Lower leg skin (tissue), 4 donors: ENCODE measurements around the gene PTPN3. TPM values are rescaled to one million over a fixed set of nuclear protein-coding genes. Genes with fewer than 3 reads are reported as not detected.
"Not testable (repeated sequence)": the region's sequence is repeated elsewhere in the genome, so short reads cannot be mapped to it uniquely, and the experiment has no call there.

Experiments used
- DNase-seq, 2 donors: peaks; one replicate each; pipeline ENCODE4 v3.0.0-alpha.2; 2019; ENCODE audit warnings: low spot score in 2 of 2
- H3K4me3 ChIP-seq: fragments of 200-600 bp; sonication (generic); 2 replicates; pipeline ENCODE4 v1.5.1; 2017; ENCODE audit warnings: mild to moderate bottlenecking, low read depth; ENCODE audit not compliant: poor library complexity, severe bottlenecking
- POLR2A ChIP-seq, 2 donors: fragments of 450-650 bp; IDR thresholded peaks; one replicate each; pipeline ENCODE4 v1.6.1; 2016 to 2017; ENCODE audit warnings: antibody characterized with exemption in 2 of 2, mild to moderate bottlenecking in 1 of 2, moderate library complexity in 1 of 2
- WGBS, 2 donors: methylation state at CpG; one replicate each; pipeline ENCODE4 v1.1.5; 2018; 5-methylcytosine and 5-hydroxymethylcytosine counted together
- intact Hi-C: fragments of 100-400 bp; cut with DNase I; formaldehyde crosslinking; loops from one replicate; pipeline ENCODE4 v1.15.0; 2023; ENCODE audit warnings: low total_unique reads
- total RNA-seq, 4 donors: library from RNA; depleted of rRNA; stranded (reverse); fragments of >200 nt; gene quantifications; one replicate each; pipeline ENCODE4 v1.1.0, GENCODE V29; 2016
- TF ChIP-seq, protein P1 (sequence below), 3 donors: fragments of 450-650 bp; IDR thresholded peaks; one replicate each; pipeline ENCODE4 v1.5.1; 2016; ENCODE audit warnings: antibody characterized with exemption in 3 of 3, mild to moderate bottlenecking in 3 of 3, moderate library complexity in 2 of 3

Gene PTPN3
- total RNA-seq, 4 donors from 2014 or later = 36.4 to 44.5 (median 40.7) TPM

DNA sequence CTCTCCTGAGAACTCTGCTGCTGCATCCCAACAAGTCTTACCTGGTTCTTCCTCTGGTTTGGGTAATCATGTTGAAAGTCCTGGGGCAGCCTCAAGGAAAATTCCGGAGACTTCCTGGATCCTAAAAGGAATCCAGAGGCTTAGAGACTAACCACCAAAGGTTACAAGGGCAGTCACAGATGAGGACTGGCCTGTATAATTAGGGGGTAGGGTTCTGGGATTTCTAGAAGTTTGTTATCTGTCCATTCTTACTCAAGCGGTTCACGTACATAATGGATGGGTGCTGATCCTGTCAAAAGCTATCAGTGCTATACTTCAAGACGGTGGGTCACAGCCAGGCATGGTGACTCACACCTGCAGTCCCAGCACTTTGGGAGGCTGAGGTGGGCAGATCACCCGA lies 125.9 kb downstream of the PTPN3 start:
- intact Hi-C loops = no loop called here
- WGBS, 2 donors = 89 to 91% methylated on average over 5 of the region's 5 CpGs

DNA sequence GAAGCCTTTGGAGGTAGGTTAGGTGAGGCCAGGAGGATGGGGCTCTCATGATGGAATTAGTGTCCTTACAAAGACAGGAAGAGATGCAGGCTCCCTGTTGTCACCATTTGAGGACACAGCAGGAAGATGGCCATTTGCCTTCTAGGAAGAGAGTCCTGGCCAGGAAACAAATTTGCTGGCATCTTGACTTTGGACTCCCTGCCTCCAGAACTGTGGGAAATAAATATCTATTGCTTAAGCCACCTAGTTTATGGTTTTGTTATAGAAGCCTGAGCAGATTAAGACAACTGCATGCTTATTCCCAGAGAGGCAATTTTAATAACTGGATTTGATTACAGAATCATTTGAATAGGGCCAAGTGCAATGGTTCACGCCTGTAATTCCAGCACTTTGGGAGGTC lies 126.7 kb downstream of the PTPN3 start:
- DNase-seq = peak in 1 of 2 donors; percentile 3
- 74 to 89% methylated on average over 1 of the region's 1 CpG for WGBS, 2 donors
- TF ChIP-seq, protein P1, sequence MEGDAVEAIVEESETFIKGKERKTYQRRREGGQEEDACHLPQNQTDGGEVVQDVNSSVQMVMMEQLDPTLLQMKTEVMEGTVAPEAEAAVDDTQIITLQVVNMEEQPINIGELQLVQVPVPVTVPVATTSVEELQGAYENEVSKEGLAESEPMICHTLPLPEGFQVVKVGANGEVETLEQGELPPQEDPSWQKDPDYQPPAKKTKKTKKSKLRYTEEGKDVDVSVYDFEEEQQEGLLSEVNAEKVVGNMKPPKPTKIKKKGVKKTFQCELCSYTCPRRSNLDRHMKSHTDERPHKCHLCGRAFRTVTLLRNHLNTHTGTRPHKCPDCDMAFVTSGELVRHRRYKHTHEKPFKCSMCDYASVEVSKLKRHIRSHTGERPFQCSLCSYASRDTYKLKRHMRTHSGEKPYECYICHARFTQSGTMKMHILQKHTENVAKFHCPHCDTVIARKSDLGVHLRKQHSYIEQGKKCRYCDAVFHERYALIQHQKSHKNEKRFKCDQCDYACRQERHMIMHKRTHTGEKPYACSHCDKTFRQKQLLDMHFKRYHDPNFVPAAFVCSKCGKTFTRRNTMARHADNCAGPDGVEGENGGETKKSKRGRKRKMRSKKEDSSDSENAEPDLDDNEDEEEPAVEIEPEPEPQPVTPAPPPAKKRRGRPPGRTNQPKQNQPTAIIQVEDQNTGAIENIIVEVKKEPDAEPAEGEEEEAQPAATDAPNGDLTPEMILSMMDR (IDR thresholded peaks at IDR 0.05) = no peak
- no peak for TF ChIP-seq POLR2A (IDR thresholded peaks at IDR 0.05)

More for the DNA sequence above, 125.9 kb downstream of the PTPN3 start:
- DNase-seq = no peak
- H3K4me3 ChIP-seq = no peak overlapping the region
- TF ChIP-seq POLR2A (IDR thresholded peaks at IDR 0.05) = no peak

DNA sequence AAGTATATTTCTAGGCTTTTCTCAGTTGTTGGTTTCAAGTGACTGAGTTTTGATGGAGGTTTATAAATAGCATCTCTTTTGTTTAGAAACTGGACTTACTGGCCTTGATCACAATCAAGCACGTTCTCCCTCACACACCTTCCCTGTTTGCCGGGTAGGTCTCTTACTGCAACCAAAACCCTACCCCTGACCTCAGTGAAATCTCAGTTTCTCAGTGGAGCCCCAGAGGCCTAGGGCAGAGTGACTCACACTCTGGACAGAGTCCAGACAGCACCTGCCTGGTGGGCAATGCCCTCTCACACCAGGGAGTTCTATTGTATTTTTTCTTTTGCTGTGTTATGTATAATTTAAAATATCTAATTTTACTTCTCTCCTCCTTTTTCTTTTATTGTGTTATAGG lies 128.8 kb downstream of the PTPN3 start:
- 67 to 74% methylated on average over 2 of the region's 2 CpGs for WGBS, 2 donors
- intact Hi-C loops = no loop called here
- TF ChIP-seq, protein P1 (IDR thresholded peaks at IDR 0.05) = no peak
- no peak for TF ChIP-seq POLR2A (IDR thresholded peaks at IDR 0.05)
- H3K4me3 ChIP-seq = no peak overlapping the region
- peak in 1 of 2 donors; percentile 53 for DNase-seq

More for the DNA sequence above, 126.7 kb downstream of the PTPN3 start:
- no peak overlapping the region for H3K4me3 ChIP-seq
- intact Hi-C loops = no loop called here

DNA sequence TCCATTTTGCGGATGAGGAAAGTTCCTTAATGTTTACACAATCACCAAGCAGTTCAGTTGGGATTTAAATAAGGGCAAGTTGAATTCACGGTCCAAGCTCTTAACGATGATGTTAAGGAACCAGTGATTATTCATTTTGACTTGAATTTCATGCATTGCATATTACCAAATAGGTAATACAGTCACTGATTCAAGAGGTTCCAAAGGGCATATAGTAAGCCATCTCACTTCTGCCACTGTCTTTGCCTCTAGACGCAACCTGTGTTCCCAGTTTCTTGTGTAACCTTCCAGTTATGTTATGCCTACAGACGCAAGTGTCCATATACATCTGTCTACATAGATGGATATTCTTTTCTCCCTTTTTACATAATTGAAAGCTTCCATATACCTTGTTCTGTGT lies 137.3 kb downstream of the PTPN3 start:
- no peak overlapping the region for H3K4me3 ChIP-seq
- whole genome bisulfite sequencing, 2 donors = 79 to 83% methylated on average over 5 of the region's 5 CpGs
- peak in 1 of 2 donors; percentile 8 for DNase-seq
- intact Hi-C loops = no loop called here
- TF ChIP-seq, protein P1 (IDR thresholded peaks at IDR 0.05) = no peak
- no peak for TF ChIP-seq POLR2A (IDR thresholded peaks at IDR 0.05)

DNA sequence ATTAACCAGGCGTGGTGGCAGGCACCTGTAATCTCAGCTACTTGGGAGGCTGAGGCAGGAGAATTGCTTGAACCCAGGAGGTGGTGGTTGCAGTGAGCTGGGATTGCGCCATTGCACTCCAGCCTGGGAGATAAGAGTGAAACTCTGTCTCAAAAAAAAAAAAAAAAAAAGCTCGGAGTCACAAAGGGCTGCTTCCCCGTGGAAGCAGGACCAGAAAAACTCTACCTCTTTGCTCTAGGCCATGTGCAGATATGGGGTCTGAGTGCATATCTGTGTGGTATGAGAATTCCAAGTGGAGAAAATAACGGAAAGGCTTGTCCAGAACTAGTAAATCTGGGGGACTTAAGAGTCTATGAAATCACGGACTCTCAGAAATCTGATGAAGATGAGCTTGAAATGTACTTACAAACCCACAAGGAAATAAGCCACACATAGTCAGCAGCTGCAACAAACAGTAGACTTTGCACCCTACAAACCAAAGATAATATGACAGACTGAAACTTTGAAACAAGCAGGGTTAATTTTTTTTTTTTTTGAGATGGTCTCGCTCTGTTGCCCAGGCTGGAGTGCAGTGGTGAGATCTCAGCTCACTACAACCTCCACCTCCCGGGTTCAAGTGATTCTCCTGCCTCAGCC lies 139.0 kb downstream of the PTPN3 start:
- 84 to 86% methylated on average over 8 of the region's 8 CpGs for WGBS, 2 donors
- intact Hi-C loops, H3K4me3 ChIP-seq, DNase-seq: not testable (repeated sequence)

DNA sequence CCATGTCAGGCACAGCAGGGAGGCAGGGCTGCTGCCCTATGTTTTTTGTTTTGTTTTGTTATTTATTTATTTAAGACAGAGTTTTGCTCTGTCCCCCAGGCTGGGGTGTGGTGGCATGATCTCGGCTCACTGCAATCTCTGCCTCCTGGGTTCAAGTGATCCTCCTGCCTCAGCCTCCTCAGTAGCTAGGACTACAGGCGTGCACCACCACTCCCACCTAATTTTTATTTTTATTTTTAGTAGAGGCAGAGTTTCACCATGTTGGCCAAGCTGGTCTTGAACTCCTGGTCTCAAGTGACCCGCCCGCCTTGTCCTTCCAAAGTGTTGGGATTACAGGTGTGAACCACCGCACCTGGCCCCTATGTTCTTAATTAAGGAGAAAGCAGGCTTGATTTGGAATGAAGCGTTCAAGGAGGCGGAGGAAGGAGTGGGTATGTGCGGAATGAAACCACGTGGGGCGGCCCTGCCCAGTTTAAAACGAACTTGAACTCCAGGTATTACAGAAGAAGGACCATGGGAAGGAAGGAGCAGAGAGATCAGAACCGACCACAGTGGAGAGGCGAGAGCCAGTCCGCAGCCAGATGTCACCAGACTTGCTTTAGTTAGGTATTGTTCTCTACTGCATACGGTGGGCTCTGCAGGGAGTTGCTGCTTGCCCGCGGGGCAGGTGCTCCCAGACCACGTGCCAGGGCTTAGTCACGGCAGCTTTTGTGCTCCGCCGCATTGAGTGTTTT lies 142.4 kb downstream of the PTPN3 start:
- H3K4me3 ChIP-seq = no peak overlapping the region
- intact Hi-C loops = no loop called here
- peak in 1 of 2 donors; percentile 53 for DNase-seq
- 82% methylated on average over 21 of the region's 21 CpGs for WGBS, 2 donors
- TF ChIP-seq, protein P1 (IDR thresholded peaks at IDR 0.05) = no peak
- TF ChIP-seq POLR2A (IDR thresholded peaks at IDR 0.05) = no peak
